GM21447 (cell line): ENCODE measurements around the gene RAB24.
A peak's percentile ranks its signal among the peaks of the same experiment; 100 is the strongest.
"Not testable (repeated sequence)": the region's sequence is repeated elsewhere in the genome, so short reads cannot be mapped to it uniquely, and the experiment has no call there.

Source experiments
- ATAC-seq: cut with Tn5 transposase; IDR thresholded peaks from one replicate; pipeline ENCODE4 v1.9.1; 2021; ENCODE audit not compliant: unreplicated experiment

The RAB24 gene

DNA sequence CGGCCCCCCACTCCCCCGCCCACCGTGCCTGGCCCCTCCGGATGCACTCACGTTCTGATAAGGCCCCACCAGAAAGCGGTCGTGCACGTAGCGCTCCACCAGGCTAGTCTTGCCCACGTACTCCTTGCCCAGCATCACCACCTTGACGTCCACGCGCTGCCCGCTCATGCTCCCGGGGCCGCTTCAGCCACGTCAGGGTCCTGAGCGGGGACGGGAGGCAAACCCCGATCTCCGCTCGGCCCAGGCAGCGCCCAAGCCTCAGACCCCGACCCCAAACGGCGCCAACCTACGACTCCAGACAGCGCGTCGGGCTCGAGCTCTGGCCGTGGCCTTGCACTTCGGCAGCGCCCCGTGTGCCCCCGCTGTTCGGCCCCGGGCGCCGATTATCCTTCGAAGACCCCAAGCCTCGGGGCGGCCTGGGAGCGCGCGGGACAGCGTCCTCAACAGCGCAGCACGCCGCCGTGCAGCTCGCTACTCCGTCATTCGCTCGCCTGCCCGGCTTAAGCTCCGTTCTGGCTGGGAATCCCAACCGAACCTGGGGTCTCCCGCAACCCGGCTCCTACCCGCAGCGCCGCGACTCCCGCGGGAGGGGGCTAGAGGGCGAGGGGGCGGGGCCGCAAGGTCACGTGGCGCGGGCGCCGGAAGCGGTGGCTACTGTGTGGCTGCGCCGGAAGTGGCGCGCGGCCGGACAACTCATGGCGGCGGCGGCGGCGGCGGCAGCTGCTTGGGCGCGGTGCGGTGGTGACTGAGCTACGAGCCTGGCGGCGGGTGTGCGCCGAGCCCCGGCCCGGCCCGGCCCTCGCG, at the start of gene RAB24, which contains the start of gene PRELID1:
Gene RAB24 (minus strand): TSS at position 599 of the 804 bp plus-strand sequence. CDS start 431 bp downstream, at position 168.
Gene PRELID1 (plus strand): TSS at position 679 of the 804 bp plus-strand sequence. CDS start 187 bp downstream, outside the sequence.
- peak; percentile 47 for ATAC-seq

DNA sequence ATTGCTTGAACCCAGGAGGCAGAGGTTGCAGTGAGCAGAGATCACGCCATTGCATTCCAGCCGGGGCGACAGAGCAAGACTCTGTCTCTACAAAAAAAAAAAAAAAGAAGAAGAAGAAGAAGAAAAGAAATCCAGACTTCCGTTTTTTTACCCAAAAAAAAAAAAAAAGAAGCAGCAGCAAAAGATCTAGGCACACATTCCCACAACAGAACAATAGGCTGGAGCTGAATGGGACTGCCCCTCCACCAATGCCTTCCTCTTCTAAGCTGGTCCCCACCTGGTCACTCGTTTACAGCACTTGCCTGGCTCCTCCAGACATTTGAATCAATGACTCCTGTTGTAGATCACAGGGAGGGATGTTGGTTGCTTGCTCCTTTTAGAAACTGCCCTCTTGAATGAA, 49.6 kb upstream of the RAB24 start:
- ATAC-seq = no peak

DNA sequence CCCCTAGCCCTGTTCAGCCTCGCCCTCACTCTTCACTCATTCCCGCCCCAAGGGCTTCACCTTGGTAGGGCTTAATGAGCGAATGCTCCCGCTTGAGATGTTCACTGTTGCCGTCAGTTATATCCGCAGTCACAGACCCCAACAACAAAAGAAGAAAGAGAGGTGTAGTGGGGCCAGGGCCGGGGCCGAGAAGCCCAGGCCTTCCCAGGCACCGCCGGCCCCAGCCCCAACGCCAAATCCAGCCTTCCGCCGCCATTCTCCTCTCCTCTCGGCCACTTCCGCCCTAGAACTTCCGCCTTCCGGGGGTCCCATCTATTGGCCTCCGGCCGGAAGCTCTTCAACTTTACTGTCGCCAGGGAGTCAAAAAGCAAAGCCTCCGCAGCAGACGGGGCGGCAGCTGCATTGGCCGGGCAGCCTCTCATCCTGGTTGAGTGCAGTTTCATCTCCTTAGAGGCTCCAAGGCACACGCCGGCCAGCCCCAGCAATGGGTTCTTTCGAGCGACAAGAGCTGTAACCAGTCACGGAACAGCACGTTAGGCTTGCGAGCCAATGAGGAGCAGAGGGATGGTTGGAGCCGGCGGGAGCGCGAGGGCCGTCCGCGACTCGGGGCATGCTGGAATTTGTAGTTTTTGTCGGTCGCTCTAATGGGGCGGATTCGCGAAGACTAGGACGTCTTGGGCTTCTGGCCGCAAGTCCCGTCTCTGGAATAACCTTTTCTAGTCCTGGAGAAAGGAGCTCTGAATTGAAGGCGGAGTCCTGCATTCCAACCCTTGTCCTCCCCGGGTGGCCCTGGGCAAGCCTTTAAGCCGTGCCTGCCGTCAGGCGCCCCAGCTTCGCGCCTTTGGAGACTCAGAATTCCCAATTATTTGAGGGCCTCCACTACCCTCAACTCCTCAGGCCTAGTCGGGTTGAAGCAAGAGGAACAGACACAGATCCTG, 48.1 kb upstream of the RAB24 start, which contains the start of gene LMAN2:
Gene LMAN2 (minus strand): TSS at position 277 of the 938 bp plus-strand sequence. CDS start 21 bp downstream, at position 256.
- ATAC-seq = peak; percentile 96

DNA sequence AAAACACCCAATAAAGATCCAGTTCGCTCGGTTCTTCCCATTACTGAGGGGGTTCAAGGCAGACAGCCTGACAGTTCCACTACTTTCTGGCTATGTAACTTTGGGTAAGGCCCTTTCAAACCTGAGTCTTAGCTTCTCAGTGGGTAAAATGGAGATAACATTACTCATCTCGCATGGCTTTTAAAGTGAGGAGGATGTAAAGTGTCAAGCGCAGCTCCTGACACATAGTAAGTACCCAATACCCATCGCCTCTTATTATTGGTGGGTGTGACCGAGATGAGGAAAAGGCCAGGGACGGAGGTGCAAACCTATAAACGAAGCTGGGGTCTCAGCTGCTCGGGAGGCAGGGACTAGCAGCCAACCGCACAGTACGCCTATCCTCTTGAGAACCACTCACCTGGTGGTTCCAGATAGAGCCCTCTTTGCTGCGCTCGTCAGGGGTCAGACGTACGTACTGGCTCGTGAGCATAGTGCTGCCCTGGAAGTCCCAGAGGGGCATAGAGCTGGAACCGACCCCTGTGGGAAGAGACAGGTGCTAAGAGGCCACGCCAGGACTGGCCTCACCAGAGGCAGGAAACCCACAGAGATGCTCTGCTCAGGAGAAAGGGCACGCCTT, 47.4 kb upstream of the RAB24 start:
- no peak for ATAC-seq

DNA sequence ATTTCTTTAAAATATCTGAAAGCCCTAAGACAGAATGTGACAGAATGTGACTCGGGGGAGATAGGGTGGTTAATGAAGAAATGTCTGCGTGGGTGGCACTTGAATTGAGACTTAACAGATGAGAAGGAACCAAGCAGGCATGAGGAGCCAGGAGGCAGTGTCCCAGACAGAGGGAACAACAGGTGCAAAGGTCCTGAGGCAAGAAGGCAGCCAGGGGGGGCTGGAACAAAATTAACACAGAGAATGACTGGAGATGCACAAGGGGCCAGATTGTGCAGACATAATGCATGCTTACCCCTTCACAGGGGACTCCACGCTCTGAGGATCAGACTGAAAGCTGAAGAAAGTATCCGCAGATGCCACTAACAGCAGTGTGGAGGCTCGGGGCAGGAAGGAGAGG, 46.2 kb upstream of the RAB24 start:
- no peak for ATAC-seq

DNA sequence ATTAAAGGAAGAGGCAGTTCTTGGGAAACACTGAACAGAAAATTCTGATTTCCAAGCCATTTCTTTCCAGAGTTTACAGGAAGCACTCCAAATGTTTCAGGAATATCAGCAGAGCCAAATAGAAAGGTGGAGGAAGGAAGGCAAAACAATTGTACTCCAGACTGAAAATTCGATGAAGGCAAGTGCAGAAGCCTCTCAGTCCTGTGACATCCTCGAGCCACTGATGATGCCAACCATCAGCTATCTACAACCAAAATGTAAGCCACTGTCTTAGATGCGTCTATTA, 45.8 kb upstream of the RAB24 start:
- ATAC-seq = no peak

DNA sequence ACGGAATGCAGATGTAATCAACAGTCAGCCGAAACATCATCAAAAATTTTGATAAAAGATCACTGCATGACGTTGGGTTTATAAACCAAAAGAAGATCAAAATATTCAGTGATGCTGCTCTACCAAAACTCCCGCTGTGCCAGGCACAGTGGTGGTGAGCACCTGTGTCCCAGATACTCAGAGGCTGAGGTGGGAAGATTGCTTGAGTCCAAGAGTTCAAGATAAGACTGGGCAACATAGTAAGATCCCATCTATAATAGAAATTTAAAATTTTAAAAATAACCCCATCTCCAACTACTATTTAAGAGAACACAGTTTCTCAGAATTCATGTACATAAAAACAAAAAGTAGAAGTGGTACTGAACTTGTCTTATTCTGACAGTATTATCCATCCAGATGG, 44.2 kb upstream of the RAB24 start:
- ATAC-seq = no peak

DNA sequence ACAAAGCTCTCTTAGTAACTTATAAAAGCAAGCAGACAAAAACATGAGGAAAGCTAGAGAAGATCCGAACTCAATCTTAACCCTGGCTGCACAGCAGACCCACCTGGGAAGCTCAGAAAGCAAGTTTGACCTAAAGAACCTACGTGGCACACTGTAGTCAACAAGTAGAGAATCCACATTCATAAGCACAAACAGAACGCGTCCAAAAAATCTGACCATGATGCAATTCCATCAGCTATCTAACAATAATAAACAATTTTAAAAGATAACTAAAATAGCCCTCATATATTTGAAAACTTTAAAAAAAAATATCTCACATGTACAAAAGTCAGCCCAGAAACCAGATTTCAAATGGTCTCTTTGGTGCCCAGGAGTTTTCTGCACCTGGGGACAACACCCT, 43.3 kb upstream of the RAB24 start:
- no peak for ATAC-seq

DNA sequence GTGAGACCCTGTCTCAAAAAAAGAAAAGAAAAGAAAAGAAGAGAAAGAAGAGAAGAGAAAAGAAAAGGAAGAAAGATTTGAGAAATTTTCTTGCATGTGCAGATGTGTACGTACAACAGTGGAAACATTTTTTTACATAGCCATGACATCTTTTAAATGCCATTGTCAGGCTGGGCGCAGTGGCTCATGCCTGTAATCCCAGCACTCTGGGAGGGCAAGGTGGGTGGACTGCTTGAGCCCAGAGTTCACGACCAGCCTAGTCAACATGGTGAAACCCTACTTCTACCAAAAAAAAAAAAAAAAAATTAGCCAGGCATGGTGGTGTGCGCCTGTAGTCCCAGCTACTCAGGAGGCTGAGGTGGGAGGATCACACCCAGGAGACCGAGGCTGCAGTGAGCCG, 41.4 kb upstream of the RAB24 start:
- ATAC-seq = no peak

DNA sequence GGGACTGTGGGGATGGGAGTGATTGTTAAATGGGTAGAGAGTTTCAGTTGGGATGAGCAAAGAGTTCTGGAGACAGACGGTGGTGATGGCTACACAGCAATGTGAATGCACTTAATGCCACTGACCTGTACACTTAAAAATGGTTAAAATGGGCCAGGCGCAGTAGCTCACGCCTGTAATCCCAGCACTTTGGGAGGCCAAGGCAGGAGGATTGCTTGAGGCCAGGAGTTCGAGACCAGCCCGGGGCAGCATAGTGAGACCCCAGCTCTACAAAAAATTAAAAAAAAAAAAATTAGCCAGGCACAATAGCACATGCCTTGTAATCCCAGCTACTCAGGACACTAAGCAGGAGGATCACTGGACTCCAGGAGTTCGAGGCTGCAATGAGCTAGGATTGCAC, 40.3 kb upstream of the RAB24 start:
- ATAC-seq = no peak

DNA sequence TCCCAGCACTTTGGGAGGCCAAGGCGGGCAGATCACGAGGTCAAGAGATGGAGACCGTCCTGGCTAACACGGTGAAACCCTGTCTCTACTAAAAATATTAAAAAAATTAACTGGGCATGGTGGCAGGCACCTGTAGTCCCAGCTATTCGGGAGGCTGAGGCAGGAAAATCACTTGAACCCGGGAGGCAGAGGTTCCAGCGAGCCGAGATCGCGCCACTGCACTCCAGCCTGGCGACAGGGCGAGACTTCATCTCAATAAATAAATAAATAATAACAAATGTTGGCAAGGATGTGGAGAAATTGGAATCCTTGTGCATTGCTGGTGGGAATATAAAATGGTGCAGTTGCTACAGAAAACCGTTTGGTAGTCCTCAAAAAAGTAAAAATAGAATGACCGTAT, 39.5 kb upstream of the RAB24 start:
- ATAC-seq = not testable (repeated sequence)

DNA sequence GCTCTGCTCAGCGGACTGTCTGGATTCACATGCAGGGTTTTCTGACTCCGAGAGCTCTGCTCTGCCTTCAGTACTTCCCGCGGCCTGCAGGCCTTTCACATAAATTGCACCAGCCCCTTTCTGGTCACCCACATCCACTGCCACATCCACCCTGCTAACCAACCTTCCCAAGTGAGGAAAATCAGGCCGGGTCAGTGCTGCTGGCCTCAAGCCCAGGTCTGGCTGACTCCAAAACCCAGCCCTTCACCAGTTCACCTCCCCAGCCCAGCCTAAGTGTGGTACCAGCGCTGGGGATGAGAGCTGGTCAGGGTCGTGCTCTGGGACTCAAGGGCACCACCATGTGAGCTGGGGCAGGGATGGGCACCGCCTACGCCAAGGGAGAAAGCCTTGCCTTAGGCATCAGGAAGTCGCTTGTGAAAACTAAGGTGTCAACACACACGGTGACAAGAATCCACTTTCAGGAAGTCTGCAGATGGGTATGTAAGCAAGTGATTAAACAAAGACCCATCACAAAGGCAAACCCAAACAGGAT, 35.7 kb upstream of the RAB24 start:
- no peak for ATAC-seq

DNA sequence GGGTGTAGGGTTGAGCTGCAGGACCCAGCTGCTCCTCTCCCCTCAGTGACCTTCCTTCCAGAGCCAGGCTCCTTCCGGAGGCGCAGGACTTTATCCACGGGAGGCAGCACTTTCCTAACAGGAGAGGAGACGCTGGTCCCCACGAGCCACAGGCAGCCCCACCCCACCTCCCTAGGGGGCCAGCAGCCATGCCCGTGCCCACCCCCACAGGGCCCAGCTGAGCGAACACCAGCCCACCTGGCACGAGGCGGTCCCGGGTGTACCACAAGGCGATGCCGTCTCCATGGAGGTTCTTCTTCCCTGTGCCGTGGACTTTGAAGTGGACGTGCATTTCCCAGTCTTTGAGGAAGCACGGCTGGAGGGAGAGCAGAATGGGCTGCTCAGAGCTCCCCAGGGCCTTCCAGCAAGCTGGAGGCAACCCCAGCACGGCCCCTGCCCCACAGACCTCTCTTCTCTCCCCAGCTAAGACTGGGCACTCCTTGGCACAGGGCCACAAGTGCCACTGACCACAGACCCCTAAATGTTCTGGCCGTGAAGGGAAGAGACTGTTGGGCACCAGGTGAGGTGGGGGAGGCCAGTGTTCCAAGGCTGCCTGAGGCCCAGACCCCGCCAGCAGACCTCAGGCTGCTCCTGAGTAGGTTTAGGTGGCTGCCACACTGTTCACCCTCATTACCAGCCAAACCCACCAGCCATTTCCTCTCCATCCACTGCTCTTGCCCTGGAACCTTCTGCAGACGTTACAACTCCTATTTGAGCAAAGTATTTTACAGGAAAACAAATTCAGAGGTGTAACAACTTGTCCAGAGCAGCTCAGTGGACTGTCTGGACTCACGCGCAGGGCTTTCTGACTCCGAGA, 35.0 kb upstream of the RAB24 start:
- no peak for ATAC-seq

DNA sequence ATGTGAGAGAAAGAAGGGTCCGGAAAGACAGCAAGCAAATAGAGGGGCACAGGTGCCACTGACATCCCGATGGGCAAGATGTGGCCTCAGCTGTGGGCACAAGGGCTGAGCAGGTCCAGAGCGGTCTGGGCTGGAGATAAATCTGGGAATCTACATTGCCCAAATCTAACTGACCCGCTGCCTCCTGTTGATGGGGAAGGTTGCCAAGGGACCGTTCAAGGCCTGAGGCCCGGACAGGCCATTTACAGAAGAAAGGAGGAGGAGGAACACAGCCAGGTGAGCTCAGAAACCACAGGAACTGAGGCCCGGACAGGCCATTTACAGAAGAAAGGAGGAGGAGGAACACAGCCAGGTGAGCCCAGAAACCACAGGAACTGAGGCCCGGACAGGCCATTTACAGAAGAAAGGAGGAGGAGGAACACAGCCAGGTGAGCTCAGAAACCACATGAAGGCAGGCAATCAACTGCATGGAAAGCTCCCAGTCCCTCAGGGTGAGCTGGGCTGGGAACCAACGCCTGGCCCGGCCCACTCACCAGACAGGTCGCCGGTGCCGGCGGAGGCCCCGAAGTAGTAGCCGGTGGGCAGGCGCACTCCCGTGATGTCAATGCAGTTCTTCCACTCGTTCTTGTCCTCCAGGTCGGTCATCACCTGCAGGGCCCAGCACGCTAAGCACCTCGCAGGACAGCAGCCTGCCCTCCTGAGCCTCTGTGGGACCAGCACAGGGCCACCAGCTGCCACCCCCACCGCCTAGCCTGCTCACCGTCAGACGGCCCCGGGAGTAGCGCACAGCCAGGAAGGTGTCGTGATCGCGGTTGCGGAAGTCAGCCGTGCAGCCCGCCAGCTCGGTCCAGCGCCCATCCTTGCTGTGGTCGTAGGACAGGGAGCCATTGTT, 33.3 kb upstream of the RAB24 start:
- ATAC-seq = no peak

DNA sequence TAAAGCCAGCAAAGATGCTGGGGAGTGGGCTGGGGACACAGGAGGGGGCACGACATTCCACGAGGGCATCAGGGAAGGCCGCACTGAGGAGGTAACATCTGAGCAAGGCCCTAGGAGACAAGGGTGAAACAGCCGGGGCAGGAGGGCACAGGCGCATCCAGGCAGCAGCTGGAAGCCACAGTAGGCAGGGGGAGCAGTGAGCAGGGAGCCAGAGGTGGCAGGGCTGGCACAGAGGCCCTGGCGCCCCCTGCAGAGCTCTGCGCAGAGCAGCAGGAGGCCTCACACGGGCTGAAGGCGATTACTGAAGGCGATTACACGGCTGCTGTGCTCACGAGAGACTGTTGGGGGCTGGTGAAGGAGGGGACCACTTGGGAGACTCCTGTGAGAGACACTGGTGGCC, 32.6 kb upstream of the RAB24 start:
- ATAC-seq = no peak

DNA sequence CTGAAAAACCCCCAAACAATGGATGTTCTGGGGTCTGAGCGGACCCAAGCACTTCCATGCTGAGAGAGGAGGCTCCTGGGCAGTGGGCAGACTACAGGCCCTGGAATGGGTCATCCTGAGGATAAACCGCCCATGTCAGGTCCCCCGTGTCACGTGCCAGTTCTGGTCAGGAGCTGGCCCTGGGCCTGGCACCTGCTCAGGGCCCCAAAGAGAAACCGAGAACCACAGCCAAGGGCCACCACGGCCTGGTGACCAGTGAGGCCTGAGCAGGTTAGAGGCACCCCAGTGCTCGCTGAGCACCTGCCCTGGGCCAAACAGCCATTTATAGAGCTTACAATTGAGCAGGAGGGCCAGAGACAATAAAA, 32.2 kb upstream of the RAB24 start:
- ATAC-seq = no peak

DNA sequence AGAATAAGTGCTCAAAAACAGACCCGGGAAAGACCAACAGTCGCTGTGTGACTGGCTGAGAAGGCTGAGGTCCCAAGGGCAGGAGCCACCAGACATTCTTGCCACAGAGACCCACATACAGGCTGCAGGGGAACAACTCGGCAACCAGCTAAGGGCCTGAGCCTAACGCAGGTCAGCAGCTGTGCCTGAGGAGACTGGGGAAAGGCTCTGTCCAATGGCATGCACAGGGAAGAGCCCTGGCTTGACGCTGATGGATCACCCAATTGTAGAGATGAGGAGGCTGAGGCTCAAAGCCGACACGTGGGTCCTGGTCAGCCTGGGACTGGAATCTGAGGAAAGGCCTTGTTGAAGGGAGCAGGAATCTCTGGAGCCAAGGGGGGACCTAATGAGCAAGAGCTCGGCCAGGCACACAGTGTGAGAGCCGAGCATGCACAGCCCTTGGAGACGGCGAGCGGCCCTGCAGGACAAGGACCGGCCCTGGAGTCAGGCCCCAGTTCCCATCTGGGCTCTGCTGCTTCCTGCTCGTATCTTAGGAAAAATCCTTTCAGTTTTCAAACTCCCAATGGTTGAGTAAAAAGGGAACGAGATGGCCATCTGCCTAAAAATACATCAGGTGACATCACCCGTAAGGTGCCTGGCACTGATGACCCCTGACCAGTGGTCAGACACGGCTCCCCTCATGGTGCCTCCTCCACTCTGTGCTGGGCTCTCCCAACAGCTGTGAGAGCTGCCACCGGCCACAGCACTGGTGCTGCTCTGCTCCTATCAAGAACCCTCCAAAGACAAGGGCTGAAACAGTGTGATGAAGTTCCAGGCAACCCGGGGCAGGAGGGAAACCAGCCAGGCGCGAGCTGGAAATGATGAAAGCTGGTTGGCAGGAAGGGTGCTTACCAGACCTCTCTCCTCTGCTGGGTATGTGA, 31.5 kb upstream of the RAB24 start:
- ATAC-seq = no peak

DNA sequence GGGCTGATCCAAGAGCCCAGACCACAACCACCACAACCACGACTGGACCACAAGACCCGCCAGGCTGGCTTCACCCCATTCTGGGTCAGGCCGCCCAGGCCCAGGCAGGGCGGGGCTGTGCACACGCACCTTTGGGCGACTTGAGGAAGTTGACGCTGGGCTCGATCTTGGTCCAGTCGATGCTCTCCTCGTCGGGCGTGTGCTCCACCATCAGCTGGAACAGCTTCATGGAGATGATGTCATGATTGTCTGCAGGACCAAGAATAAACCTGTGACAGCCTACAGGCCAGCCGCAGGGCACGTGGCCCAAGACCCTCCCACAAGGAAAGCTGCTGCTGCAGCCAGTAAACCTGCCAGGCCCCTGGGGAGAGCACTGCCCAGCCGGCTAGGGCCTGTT, 30.6 kb upstream of the RAB24 start:
- ATAC-seq = no peak
